ENCODE results near the gene TXNDC15. TPM values are rescaled to one million over a fixed set of nuclear protein-coding genes. Genes with fewer than 3 reads are reported as not detected.

Gene TXNDC15
- total RNA-seq, 2 donors from 2014 or later, result 32.5 to 38.8 TPM

Other genes with a start within 250 kb of the TXNDC15 start
- 10 to 100 TPM; 41.6 to 73.0 TPM for gene SAR1B, start 241.5 kb upstream of the TXNDC15 start, total RNA-seq
- gene SEC24A, start 225.6 kb upstream of the TXNDC15 start, total RNA-seq, result 10 to 100 TPM; 43.6 to 55.4 TPM
- gene CAMLG, start 135.8 kb upstream of the TXNDC15 start, total RNA-seq, result 10 to 100 TPM; 35.8 to 47.6 TPM
- gene DDX46, start 115.6 kb upstream of the TXNDC15 start, total RNA-seq, result 10 to 100 TPM; 55.2 to 99.2 TPM
- 10 to 100 TPM; 32.4 to 38.0 TPM for gene C5orf24, start 28.4 kb upstream of the TXNDC15 start, total RNA-seq
- gene PCBD2, start 30.8 kb downstream of the TXNDC15 start, total RNA-seq, result 10 to 100 TPM in 1 of 2 donors, 1 to 10 TPM in 1; 7.8 to 11.2 TPM
- gene CATSPER3, start 93.5 kb downstream of the TXNDC15 start, total RNA-seq, result under 1 TPM; 0.50 to 0.82 TPM
- not detected for gene PITX1, start 159.9 kb downstream of the TXNDC15 start, total RNA-seq